GM21737 (cell line): ENCODE results near the gene DDX51.

ENCODE experiments used
- ATAC-seq: cut with Tn5 transposase; IDR thresholded peaks from one replicate; pipeline ENCODE4 v1.9.1; 2021; ENCODE audit warnings: mild to moderate bottlenecking, moderate library complexity; ENCODE audit not compliant: unreplicated experiment

The DDX51 gene

GRCh38 chr12:132168311-132169031 is 24.4 kb upstream of the DDX51 start:
- ATAC-seq = no peak

- no peak for ATAC-seq
These were observed 23.6 kb upstream of the DDX51 start for GRCh38 chr12:132167611-132168310.

GRCh38 chr12:132166801-132167591 is 22.9 kb upstream of the DDX51 start:
- ATAC-seq = no peak

- no peak for ATAC-seq
These were observed 22.0 kb upstream of the DDX51 start for GRCh38 chr12:132166093-132166492.

- ATAC-seq = no peak
These were observed 21.5 kb upstream of the DDX51 start for GRCh38 chr12:132165584-132165983.

- ATAC-seq = no peak
These were observed 20.3 kb upstream of the DDX51 start for GRCh38 chr12:132164426-132164825.

- no peak for ATAC-seq
These were observed 19.8 kb upstream of the DDX51 start for GRCh38 chr12:132163911-132164288.

GRCh38 chr12:132163041-132163910 is 19.2 kb upstream of the DDX51 start:
- ATAC-seq = no peak

GRCh38 chr12:132162508-132163031 is 18.5 kb upstream of the DDX51 start:
- no peak for ATAC-seq

- ATAC-seq = no peak
These were observed 17.8 kb upstream of the DDX51 start for GRCh38 chr12:132161796-132162507.

GRCh38 chr12:132161036-132161781 is 17.1 kb upstream of the DDX51 start:
- ATAC-seq = no peak

- no peak for ATAC-seq
These were observed 16.5 kb upstream of the DDX51 start for GRCh38 chr12:132160601-132161035.

GRCh38 chr12:132160016-132160415 is 15.9 kb upstream of the DDX51 start:
- no peak for ATAC-seq

GRCh38 chr12:132159555-132160003 is 15.5 kb upstream of the DDX51 start:
- ATAC-seq = no peak

- no peak for ATAC-seq
These were observed 14.8 kb upstream of the DDX51 start for GRCh38 chr12:132158677-132159554.

- no peak for ATAC-seq
These were observed 13.8 kb upstream of the DDX51 start for GRCh38 chr12:132157733-132158409.

- ATAC-seq = no peak
These were observed 12.6 kb upstream of the DDX51 start for GRCh38 chr12:132156573-132157325.
